Tibial nerve (tissue), 3 donors: ENCODE data around the gene DCUN1D2.

Source experiments
- POLR2A ChIP-seq, 2 donors: fragments of 450-650 bp; IDR thresholded peaks; one replicate each; pipeline ENCODE4 v1.6.1; 2017; ENCODE audit warnings: antibody characterized with exemption in 2 of 2, mild to moderate bottlenecking in 2 of 2, moderate library complexity in 2 of 2
- TF ChIP-seq, protein P1 (sequence below), 5 experiments: fragments of 200-600 bp in 3 of 5; fragments of 450-650 bp in 2 of 5; sonication (generic) in 3 of 5; IDR thresholded peaks; one replicate each; pipeline ENCODE4 v1.5.1; 2016 to 2019; ENCODE audit warnings: antibody characterized with exemption in 5 of 5, mild to moderate bottlenecking in 3 of 5, moderate library complexity in 2 of 5

DNA sequence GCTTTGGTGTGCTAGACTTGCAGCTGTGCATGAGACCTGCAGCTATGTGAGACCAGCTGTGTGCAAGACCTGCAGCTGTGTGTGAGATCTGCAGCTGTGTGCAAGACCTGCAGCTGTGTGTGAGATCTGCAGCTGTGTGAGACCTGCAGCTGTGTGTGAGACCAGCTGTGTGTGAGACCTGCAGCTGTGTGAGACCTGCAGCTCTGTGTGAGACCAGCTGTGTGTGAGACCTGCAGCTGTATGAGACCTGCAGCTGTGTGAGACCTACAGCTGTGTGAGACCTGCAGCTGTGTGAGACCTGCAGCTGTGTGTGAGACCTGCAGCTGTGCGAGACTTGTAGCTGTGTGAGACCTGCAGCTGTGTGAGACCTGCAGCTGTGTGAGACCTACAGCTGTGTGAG is 6.7 kb upstream of the DCUN1D2 start:
- TF ChIP-seq, protein P1, sequence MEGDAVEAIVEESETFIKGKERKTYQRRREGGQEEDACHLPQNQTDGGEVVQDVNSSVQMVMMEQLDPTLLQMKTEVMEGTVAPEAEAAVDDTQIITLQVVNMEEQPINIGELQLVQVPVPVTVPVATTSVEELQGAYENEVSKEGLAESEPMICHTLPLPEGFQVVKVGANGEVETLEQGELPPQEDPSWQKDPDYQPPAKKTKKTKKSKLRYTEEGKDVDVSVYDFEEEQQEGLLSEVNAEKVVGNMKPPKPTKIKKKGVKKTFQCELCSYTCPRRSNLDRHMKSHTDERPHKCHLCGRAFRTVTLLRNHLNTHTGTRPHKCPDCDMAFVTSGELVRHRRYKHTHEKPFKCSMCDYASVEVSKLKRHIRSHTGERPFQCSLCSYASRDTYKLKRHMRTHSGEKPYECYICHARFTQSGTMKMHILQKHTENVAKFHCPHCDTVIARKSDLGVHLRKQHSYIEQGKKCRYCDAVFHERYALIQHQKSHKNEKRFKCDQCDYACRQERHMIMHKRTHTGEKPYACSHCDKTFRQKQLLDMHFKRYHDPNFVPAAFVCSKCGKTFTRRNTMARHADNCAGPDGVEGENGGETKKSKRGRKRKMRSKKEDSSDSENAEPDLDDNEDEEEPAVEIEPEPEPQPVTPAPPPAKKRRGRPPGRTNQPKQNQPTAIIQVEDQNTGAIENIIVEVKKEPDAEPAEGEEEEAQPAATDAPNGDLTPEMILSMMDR (IDR thresholded peaks at IDR 0.05): no peak
- TF ChIP-seq POLR2A (IDR thresholded peaks at IDR 0.05): no peak
